ENCODE measurements around the gene PTGIS.

PTGIS gene

GRCh38 chr20:49610691-49611538 is 43.0 kb upstream of the PTGIS start:
- TF ChIP-seq CTCF (IDR thresholded peaks at IDR 0.05; ENCODE audit: low read depth, low read length): peak; percentile 98
- no peak for DNase-seq (ENCODE audit: extremely low read depth, low read depth)

- no peak for DNase-seq (ENCODE audit: extremely low read depth, low read depth)
- TF ChIP-seq CTCF (IDR thresholded peaks at IDR 0.05; ENCODE audit: low read depth, low read length): peak; percentile 95
Observed at GRCh38 chr20:49608752-49609670, 41.1 kb upstream of the PTGIS start.

- TF ChIP-seq CTCF (IDR thresholded peaks at IDR 0.05; ENCODE audit: low read depth, low read length): no peak
- DNase-seq (ENCODE audit: extremely low read depth, low read depth): no peak
Observed at GRCh38 chr20:49607568-49607967, 39.6 kb upstream of the PTGIS start.

- peak; percentile 90 for DNase-seq (ENCODE audit: extremely low read depth, low read depth)
- TF ChIP-seq CTCF (IDR thresholded peaks at IDR 0.05; ENCODE audit: low read depth, low read length): peak; percentile 47
Observed at GRCh38 chr20:49603209-49603627, 35.3 kb upstream of the PTGIS start.

GRCh38 chr20:49602345-49603208 is 34.6 kb upstream of the PTGIS start:
- no peak for TF ChIP-seq CTCF (IDR thresholded peaks at IDR 0.05; ENCODE audit: low read depth, low read length)
- no peak for DNase-seq (ENCODE audit: extremely low read depth, low read depth)

GRCh38 chr20:49601153-49601924 is 33.4 kb upstream of the PTGIS start:
- no peak for TF ChIP-seq CTCF (IDR thresholded peaks at IDR 0.05; ENCODE audit: low read depth, low read length)
- no peak for DNase-seq (ENCODE audit: extremely low read depth, low read depth)

Data from AG09319 (cell line).